ENCODE results near the gene RAMAC.
"Not testable (repeated sequence)": the region's sequence is repeated elsewhere in the genome, so short reads cannot be mapped to it uniquely, and the experiment has no call there.

The RAMAC gene

DNA sequence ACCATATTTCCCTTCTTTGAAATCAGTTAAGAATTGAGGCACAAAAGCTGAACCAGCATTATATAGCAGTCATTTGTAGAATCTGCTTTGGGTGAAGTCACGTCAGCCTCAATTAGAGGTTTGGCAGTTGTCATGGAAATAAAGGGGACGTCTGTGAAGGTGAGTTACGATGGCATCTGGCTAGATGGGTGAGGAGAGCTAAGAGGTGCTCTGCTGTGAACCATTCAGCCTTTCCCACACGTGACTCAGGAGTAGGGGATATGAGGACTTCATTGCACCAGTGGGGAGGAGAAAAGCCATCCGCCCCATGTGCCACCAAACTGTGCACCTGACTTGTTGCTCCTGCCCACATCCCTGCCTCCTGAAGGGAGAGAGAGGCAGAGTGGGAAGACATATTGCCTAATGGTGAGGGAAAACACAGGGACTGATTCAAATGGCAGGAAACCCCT is 28.2 kb downstream of the RAMAC start:
- no peak for DNase-seq (ENCODE audit: low read depth in 3 of 3)

DNA sequence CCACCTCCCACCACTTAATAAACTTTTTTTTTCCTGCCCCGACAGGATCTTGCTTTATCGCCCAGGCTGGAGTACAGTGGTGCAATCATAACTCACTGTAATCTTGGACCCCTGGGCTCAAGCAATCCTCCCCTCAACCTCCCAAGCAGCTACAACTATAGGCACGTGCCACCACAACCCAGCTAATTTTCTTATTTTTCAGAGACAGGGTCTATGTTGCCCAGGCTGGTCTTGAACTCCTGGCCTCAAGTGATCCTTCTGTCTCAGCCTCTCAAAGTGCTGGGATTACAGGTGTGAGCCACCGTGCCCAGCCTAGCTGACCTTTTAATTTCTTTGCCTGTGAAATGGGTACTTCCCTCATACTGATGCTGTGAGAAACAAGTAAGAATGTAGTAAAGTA is 29.4 kb downstream of the RAMAC start:
- no peak for DNase-seq (ENCODE audit: low read depth in 3 of 3)

DNA sequence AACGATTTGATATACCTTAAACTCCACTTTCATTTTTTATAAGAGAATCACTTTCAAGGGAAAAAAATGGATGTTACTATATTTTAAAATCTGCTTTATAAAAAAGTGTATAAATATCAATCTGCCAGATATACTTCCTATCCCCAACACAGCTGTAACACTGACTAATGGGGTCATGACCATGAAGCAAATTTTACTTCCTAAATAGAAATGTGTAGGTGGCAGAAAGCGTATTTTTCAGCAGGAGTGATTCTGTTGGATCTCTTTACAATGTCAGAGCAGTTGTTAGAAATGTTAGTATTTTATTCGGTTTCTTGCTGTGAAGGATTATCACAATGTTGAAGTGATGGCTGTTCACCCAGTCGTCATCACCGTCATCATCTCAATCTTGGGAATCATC is 30.9 kb downstream of the RAMAC start:
- no peak for DNase-seq (ENCODE audit: low read depth in 3 of 3)

DNA sequence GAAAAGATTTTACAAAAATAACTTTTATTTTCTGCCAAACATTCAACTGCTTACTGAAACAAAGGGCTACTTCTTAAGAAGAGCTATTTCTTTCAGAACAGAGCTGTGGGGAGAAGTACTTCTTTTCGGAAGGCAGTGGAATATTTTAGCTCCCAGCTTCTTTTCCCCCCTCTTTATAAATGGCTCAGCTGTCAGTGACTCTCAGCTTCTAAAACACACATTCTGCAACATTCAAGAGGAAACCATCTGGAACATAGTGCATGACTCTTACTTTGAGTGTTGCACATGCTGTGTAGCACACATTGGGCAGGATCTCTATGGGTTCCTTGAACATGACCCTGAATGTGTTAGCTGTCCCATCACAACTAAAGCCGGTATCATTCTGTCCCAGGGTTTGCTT is 32.4 kb downstream of the RAMAC start:
- DNase-seq (ENCODE audit: low read depth in 3 of 3), result no peak

DNA sequence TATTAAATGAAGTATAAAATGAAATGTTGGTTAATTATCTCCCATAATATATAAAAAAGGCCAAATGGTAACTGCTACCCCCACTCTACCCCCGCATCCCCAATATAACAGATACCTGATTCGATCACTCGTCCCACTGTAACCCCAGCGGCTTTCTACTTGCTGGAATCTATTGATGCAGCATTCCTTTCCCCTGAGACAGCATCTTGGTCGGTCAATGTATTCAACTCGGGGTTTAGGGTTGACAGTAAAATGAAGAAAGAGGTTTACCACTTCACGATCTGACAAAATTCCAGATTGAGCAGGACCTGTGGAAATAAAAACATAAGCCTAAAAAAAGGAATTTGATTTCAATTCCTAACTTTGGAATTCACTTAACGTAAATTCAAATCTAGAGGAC is 44.0 kb downstream of the RAMAC start:
- DNase-seq (ENCODE audit: low read depth in 3 of 3), result no peak

DNA sequence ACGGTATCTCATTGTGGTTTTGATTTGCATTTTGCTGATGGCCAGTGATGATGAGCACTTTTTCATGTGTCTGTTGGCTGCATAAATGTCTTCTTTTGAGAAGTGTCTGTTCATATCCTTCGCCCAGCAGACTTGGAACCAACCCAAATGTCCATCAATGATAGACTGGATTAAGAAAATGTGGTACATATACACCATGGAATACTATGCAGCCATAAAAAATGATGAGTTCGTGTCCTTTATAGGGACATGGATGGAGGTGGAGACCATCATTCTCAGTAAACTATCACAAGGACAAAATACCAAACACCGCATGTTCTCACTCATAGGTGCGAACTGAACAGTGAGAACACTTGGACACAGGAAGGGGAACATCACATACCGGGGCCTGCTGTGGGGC is 45.2 kb downstream of the RAMAC start:
- not testable (repeated sequence) for DNase-seq (ENCODE audit: low read depth in 3 of 3)

DNA sequence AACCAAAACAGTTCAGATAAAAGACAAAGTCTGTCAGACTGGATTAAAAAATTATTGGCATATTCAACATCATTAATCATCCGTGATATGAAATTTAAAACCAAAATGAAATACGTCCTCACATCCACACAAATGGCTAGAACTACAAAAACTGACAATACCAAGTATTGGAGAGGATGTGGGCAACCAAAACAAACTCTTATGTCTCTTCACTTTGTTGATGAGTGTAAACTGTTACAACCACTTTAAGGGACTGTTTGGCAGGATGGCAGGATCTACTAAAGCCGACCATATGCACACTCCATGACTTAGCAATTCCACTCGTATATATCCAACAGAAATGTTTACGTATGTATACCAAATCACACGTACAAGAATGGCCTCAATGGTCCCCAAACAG is 50.2 kb downstream of the RAMAC start:
- no peak for DNase-seq (ENCODE audit: low read depth in 3 of 3)

DNA sequence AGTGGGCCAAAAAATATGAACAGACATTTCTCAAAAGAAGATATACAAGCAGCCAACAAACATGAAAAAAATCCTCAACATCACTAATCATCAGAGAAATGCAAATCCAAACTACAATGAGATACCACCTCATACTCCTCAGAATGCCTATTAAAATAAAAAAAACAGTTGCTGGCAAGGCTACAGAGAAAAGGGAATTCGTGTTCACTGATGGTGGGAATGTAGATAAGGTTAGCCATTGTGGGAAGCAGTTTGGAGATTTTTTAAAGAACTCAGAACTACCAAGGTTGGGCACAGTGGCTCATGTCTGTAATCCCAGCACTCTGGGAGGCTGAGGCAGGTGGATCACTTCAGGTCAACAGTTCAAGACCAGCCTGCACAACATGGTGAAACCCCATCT is 53.2 kb downstream of the RAMAC start:
- no peak for DNase-seq (ENCODE audit: low read depth in 3 of 3)

Measured in stimulated activated CD4-positive, alpha-beta T cell treated with anti-CD3 and anti-CD28 coated beads, TNF-alpha, amount 100 ng/mL, for 4 hours (primary cell).